ENCODE results near the gene JMJD8.

Gene JMJD8

GRCh38 chr16:708019-708418, 23.9 kb upstream of the JMJD8 start:
- DNase-seq: no peak
- Histone ChIP-seq H3K36me3 (replicated peaks) (no peaks in the 10 kb centered on the region), H3K4me3 (ENCODE audit: low read depth, low read length) (no peak overlapping the region), H3K27me3 (replicated peaks) (peaks cover 42% of the 10 kb centered on the region), H3K27ac (no peak overlapping the region)
- TF ChIP-seq, protein P1, sequence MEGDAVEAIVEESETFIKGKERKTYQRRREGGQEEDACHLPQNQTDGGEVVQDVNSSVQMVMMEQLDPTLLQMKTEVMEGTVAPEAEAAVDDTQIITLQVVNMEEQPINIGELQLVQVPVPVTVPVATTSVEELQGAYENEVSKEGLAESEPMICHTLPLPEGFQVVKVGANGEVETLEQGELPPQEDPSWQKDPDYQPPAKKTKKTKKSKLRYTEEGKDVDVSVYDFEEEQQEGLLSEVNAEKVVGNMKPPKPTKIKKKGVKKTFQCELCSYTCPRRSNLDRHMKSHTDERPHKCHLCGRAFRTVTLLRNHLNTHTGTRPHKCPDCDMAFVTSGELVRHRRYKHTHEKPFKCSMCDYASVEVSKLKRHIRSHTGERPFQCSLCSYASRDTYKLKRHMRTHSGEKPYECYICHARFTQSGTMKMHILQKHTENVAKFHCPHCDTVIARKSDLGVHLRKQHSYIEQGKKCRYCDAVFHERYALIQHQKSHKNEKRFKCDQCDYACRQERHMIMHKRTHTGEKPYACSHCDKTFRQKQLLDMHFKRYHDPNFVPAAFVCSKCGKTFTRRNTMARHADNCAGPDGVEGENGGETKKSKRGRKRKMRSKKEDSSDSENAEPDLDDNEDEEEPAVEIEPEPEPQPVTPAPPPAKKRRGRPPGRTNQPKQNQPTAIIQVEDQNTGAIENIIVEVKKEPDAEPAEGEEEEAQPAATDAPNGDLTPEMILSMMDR (IDR thresholded peaks at IDR 0.05; ENCODE audit: low read depth, low read length, missing control alignments): no peak
- in situ Hi-C loops (cut with HindIII; ENCODE audit: low pct_ligation_motif_present, low sequenced_read_pairs): loop anchor here (25.0 kb wide), 1 partner anchor 279 kb away; the partner anchor contains the start of gene SOX8

DNA sequence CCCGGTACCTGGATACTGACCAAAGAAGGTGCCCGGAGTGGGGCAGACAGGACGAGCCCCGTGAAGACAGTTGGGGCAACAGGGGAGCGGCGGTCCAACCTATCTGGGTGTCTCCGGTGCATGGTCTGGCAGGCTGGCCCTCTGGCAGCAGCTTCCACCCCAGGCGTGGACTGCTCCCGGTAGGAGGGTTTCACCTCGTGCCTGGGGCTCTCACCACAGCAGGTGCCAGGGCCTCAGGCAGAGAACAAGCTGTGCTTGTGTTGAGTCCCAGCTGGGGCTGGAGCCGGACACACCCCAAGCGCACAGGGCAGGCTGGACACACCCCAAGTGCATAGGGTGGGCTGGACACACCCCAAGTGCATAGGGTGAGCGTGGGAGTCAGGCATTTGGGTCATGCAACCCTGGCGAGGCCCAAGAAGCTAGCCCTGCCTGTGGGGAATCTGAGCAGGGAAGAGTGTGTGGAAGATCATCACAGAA, 23.0 kb upstream of the JMJD8 start:
- Histone ChIP-seq H3K4me3 (ENCODE audit: low read depth, low read length) (no peak overlapping the region), H3K27ac (no peak overlapping the region), H3K27me3 (replicated peaks) (peaks cover 52% of the 10 kb centered on the region), H3K36me3 (replicated peaks) (no peaks in the 10 kb centered on the region)
- TF ChIP-seq, protein P1 (IDR thresholded peaks at IDR 0.05; ENCODE audit: low read depth, low read length, missing control alignments): no peak
- in situ Hi-C loops (cut with HindIII; ENCODE audit: low pct_ligation_motif_present, low sequenced_read_pairs): loop anchor here (25.0 kb wide), 1 partner anchor 280 kb away; the partner anchor contains the start of gene SOX8
- no peak for DNase-seq

DNA sequence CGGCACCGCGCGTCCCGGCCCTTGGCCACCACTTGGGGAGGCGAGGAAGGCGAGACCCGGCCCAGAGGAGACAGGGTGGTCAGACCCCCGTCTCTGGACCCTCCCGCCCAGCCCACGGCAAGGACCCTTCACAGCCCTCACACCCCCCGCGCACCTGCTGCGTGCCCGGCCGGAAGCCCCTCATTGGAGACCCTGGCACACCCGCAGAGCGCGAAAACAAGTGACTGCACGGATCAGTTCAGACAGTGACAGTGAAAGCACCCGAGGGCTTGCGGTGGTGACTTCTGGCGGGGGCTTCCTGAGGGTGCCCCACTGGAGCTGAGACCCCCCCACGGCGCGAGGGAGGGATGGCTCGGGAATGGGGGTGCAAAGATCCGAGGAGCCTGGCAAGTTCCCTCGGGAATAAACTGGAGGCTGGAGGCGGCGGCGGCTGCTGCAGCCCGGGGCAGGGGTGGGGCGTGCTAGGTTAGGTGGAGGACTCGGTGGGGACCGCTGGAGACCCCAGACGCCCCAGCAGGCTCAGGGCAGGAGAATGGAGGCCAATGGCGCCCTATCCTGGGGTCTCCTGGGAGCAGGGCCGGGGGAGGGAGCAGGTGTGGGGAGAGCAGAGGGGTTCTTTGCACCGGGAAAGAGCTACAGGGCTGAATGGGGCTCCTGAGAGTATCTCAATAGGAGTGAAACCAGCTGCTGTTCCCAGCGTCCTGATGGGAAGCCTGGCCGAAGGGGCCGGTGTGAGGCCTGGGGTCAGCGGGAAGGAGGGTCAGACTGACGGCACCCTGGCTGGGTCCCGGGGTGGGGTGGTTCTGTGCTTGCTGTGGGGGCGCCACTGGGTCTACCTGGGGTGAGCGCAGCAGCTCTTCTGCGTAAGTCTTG, 22.3 kb upstream of the JMJD8 start:
- H3K4me3 ChIP-seq (ENCODE audit: low read depth, low read length): no peak overlapping the region
- DNase-seq: no peak
- H3K27me3 ChIP-seq (replicated peaks): peaks cover 58% of the 10 kb centered on the region

DNA sequence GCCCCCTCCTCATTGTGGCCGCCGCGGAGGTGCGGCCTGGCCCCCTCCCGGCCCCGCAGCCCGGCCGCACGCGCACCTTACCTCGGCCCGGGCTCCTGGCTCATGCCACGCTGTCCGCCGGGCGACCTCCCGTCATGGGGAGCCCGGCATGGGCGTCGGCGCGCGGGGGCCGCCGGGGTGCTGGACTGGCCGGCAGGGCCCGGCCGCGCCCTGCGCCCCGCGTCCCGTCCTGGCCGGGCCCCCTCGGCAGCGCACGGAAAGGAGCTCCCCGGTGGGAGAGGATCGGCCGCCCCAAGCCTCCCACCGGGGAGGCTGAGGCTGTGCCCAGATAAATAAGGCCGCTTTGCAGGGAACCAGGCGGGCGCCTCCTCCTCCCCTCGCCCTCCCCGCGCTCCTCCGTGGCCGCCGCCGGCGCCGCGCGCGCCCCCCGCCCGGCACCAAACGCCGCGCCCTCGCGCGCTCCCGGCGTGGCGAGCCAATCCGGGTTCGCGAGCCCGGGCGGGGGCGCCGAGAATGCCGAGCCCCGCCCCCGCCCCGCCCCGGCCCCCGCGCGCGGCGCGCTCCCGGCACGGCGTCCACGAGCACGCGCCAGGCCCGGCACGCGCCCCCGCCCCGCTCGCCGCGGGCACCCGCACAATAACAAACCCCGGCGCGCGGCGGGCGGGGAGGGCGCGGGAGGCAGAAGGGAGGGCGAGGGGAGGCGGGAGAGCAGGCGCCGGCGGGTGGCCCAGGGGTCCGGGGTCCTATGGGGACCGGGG, 21.5 kb upstream of the JMJD8 start, which contains the start of gene FBXL16:
Gene FBXL16 (minus strand): TSS at position 371 of the 758 bp plus-strand sequence. CDS start 8,396 bp downstream, outside the sequence.
- H3K27me3 ChIP-seq (replicated peaks): peaks cover 67% of the 10 kb centered on the region
- DNase-seq: no peak
- TF ChIP-seq, protein P1 (IDR thresholded peaks at IDR 0.05; ENCODE audit: low read depth, low read length, missing control alignments): no peak
- no peaks in the 10 kb centered on the region for H3K36me3 ChIP-seq (replicated peaks)
- no peak within 1 kb of the TSS for H3K27ac ChIP-seq
- in situ Hi-C loops (cut with HindIII; ENCODE audit: low pct_ligation_motif_present, low sequenced_read_pairs): loop anchor here (25.0 kb wide), 1 partner anchor 282 kb away; the partner anchor contains the start of gene SOX8
- H3K4me3 ChIP-seq (ENCODE audit: low read depth, low read length): no peak within 1 kb of the TSS

More for the DNA sequence above, 22.3 kb upstream of the JMJD8 start:
- Histone ChIP-seq H3K36me3 (replicated peaks) (no peaks in the 10 kb centered on the region), H3K27ac (no peak overlapping the region)
- TF ChIP-seq, protein P1 (IDR thresholded peaks at IDR 0.05; ENCODE audit: low read depth, low read length, missing control alignments): no peak
- in situ Hi-C loops (cut with HindIII; ENCODE audit: low pct_ligation_motif_present, low sequenced_read_pairs): loop anchor here (25.0 kb wide), 1 partner anchor 281 kb away; the partner anchor contains the start of gene SOX8

DNA sequence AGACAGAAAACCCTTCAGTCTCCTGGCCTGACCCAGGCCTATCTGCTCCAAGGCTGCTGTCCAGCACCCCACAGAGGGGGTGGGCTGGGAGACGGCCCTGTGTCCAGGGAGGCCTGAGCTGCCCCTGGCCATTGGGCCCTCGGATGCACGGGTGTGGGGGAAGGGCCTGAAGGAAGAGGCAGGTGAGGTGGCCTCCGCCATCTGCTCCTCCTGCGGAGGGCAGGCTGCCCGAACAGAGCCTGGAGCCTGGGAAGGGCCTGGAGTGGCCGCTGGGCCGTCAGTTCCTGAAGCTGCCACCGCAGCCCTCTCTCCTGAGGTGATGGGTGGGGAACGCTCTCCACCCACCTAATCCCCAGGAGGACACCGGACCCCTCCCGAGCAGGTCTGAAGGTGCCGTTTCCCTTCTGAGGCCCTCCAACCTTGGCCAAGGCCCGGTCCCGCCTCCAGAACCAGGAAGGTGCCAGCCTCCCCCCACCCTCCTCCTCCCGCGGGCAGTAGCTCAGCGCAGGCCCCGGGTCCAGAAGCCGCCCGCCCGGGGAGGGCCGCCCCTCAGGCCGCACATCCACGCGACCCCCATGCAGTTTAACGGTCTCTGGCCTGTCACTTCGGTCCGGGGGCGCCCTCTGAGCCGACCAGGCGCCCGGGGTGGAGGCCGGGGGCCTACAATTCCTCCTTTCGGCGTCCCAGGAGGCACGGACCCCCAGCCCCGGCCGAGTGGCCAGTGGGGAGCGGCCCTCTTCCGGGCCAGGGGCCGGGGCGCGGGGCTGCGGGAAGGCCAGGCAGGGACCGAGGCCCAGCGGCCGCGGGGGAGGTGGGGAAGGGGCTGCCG, 20.6 kb upstream of the JMJD8 start:
- TF ChIP-seq, protein P1 (IDR thresholded peaks at IDR 0.05; ENCODE audit: low read depth, low read length, missing control alignments): no peak
- in situ Hi-C loops (cut with HindIII; ENCODE audit: low pct_ligation_motif_present, low sequenced_read_pairs): loop anchor here (25.0 kb wide), 1 partner anchor 283 kb away; the partner anchor contains the start of gene SOX8
- H3K36me3 ChIP-seq (replicated peaks): no peaks in the 10 kb centered on the region
- no peak overlapping the region for H3K4me3 ChIP-seq (ENCODE audit: low read depth, low read length)
- no peak for DNase-seq
- H3K27ac ChIP-seq: no peak overlapping the region
- H3K27me3 ChIP-seq (replicated peaks): peaks cover 75% of the 10 kb centered on the region
